Activated CD4-positive, CD25-positive, alpha-beta regulatory T cell treated with anti-CD3 and anti-CD28 coated beads, Interleukin-2, amount 50 U/mL, for 16 hours (primary cell): ENCODE measurements around the gene FAM20C.

Experiments used
- DNase-seq: peaks from one replicate; pipeline ENCODE4 v3.0.0-alpha.2; 2020; ENCODE audit warnings: low read depth, low spot score

FAM20C gene

GRCh38 chr7:270351-270983, 78.1 kb downstream of the FAM20C start:
- no peak for DNase-seq

DNA sequence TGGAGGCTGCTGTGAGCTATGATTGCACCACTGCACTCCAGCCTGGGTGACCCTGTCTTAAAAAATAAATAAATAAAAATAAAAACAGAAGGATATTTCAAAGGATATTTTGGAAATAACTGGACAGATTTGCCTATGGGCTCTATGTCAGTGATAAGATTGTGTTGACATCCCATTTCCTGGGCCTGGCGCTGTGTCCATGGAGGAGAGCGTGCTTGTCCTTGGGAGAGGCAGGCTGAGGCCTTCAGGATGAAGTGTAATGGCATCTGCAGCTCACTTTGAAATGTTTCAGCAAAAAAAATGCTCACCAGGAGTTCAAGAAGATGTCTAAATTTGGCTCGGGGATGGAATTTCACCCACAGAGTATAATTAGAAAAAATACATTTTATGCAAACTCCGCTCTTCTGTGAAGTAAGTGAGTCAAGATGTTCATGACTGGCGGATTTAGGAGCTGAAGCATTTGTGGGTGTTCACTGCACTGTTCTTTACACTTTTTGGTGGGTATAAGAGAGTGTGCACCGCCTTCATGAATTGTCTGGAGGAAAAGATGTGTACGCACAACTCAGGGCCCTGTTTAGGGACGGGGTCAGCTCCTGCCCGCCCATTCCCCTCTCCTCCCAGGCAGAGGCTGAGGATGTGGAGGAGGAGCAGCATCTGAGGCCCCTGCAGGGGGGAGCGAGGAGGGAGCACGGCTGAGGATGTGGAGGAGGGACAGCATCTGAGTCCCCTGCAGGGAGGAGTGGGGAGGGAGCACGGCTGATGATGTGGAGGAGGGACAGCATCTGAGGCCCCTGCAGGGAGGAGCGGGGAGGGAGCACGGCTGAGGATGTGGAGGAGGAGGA, 79.1 kb downstream of the FAM20C start:
- DNase-seq, result no peak

DNA sequence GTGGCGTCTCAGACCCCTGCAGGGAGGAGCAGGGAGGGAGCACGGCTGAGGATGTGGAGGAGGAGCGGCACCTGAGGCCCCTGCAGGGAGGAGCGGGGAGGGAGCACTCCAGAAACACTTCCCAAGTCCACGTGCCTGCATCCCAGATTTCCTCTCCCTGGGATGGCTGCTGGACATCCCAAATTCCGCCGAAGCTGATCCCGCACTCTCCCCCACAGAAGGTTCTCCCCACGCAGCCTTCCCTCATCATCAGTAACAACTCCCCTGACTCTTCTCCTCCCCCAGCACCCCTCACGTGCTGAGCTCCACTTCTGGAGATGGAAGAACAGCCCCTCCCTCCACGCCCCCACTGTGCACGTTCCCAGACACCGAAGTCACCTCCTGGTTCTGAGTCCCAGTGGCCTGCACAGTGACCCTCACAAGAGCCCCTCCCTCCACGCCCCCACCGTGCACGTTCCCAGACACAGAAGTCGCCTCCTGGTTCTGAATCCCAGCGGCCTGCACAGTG, 79.8 kb downstream of the FAM20C start:
- no peak for DNase-seq

DNA sequence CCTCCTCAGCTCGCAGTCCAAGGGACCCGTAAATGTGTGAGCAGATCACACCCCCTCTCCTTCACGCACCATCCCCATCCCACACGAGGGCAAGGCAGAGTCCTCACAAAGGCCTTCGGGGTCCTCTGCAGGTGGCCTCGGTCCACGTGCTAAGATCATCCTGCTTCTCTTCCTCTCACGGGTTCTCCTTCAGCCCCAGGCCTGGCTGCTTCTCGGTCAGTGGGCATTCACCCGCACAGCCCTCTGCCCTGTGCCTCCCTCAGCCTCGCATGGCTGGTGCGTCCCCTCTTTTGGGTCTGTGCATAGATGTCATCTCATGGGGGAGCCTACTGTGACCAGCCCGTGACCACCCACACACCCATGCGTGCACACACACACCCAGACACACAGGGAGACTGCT, 80.3 kb downstream of the FAM20C start:
- DNase-seq, result no peak

- no peak for DNase-seq
Observed at GRCh38 chr7:273327-273726, 81.0 kb downstream of the FAM20C start.

- DNase-seq, result no peak
Observed at GRCh38 chr7:274266-274665, 81.9 kb downstream of the FAM20C start.

DNA sequence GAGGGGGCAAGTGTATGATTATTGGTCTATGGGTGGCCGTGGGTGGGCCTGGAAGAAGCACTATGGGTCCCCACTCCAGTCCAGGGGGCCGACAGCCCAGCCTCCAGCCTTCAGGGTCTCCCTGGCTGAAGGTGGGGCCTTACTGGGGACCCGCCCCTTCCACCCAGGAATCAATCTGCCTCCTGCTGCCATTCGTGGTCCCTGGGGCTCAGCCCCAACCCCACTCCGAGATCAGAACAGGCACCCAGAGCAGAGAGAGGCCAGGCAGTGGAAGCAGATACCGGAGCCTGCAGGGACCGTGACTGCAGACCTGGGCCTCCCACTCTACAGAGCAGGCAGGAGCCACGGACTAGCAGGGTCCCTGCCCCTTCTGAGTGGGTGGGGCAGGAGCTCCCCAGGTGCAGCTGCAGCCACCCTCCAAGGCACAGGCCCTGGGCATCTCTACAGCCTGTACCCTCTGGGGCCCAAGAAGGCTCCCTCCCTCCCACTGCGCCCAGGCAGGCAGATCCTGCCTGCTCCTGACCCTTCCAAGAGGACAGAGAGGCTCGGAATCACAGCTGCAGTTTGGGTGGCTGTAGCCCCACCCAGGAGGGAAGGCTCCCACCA, 84.0 kb downstream of the FAM20C start:
- DNase-seq, result no peak

DNA sequence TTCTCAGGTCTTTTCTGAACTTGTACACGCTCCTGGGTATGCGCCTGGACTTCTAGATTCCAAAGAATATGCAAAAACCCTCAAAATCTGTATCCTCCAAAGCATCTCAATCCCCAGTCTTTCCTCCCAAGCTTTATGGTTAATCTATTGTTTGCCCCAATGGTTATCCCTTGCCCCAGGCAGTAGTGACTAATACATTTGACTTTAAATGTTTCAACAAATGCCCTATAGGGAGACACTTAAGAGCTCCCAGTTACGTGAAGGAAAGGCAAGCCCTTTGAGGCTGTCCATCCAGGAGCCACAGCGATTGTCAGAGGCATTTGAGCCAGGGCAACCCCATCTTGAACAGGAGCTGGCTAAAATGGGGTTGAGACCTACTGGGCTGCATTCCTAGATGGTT, 84.9 kb downstream of the FAM20C start:
- no peak for DNase-seq

- DNase-seq, result no peak
Observed at GRCh38 chr7:278081-278480, 85.7 kb downstream of the FAM20C start.

- DNase-seq, result no peak
Observed at GRCh38 chr7:279821-280220, 87.5 kb downstream of the FAM20C start.

DNA sequence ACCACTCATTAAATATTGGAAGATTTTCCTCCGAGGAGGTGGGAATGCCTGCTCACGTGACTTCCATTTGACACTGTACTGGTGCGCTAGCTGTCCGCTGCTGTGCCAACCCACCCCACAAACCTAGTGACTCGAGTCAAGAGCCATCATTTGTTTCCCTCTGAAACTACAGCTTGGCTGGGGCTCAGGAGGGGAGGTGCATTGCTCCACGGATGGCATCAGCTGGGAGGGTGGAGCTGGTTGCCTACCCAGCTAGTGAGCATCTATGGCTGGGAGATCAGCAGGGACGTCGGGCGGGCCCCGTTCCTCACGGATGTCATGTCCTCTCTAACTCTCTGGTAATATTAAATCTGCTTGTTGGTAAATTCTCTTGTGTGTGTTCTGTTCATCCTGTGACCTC, 88.1 kb downstream of the FAM20C start:
- no peak for DNase-seq

- no peak for DNase-seq
Observed at GRCh38 chr7:281637-282036, 89.3 kb downstream of the FAM20C start.

DNA sequence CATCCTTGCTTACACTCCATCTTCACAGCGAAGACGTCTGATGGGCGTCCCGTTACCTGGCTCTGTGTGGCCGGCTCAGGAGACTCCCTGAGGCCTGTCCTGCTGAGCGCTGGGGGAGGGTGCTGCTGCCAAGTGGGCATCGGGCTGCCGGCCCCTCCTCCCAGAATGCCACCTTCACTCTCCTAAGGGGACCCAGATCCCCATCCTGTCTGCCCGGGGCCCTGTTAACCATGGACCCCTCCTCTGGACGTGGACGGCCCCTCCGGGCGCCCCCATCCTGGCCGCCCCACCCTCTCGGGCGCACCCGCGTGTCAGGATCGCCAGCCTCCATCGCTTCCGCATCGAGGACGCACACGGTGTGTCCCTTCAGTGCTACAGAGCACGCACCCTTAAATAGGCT, 90.2 kb downstream of the FAM20C start:
- no peak for DNase-seq

DNA sequence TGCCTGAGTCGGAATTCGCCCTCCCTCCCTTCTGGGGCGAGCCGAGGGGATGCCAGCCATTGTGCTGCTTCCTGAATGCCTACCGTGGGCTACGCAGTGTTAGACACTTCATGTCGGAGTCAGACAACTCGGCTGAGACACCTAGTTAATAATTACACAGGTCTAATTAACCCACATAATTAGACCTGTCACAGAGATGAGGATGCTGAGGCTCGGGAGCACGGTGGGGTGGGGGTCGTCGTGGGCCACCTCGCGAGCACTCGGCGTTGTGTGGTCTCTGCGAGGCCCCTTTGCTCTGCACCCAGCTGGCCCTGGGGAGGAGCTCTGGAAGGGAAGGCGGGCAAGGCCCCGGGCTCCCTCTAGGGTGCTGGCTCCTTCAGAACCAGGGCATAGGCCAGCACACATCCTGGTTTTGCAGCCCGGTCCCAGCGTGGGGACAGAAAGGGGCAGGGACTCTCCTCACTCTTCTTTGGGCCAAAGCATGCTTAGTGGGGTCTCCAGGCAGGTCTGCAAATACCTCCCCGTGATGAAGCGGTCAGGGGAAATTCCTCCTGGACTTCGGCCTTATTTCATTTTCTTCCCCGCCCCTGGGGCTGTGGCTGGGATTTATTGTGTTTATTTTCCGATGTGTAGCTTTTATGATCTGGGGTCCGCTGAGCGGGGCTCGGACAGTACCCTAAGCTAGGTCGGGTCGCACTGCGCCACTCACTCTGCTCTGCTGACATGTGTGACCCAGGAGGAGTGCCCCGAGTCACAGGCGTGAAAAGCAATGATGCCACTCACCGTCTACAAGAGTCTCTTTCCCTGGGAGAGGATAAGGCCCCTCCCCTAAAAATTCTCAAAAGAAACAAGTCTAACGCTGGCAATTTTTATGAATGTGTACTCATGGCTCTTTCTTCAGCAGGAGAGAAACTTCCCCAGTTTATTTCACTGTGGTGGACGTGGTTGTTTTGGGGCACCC, 92.7 kb downstream of the FAM20C start:
- DNase-seq, result no peak

DNA sequence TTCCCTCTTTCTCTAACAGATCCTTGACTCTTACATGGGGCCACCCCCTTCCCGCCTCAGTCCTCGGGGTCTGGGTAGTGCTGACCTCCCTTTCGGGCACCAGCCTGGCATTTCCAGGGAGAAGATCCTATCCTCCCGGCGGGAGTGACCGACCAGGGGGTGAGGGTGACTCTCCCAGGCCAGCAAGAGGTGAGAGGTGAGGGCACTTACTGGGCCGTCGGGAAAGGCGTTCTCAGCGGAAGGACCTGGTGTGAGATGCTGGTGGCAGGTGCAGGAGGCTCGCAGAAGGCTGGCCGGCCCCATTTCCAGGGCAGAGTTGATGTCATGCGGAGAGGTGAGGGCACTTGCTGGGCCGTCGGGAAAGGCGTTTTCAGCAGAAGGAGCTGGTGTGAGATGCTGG, 93.4 kb downstream of the FAM20C start:
- no peak for DNase-seq

DNA sequence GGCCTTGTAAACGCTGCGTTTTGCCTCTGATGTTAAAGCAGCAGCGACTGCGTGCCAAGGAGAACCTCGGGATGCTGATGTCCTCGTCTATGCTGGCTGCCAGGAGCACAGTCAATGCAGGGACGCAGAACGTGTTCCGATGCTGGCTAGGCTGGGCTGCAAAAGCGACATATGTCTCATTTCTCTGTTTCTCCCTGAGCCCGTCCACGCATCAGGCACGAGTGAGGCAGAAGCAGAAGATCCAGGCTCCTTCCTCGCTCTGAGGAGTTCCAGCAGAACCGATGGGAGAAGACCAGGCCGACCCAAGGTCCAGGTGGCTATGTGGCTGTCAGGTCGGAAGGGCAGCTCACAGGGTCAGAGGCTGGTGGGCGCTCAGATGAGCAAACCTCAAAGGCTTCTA, 93.9 kb downstream of the FAM20C start:
- DNase-seq, result no peak

DNA sequence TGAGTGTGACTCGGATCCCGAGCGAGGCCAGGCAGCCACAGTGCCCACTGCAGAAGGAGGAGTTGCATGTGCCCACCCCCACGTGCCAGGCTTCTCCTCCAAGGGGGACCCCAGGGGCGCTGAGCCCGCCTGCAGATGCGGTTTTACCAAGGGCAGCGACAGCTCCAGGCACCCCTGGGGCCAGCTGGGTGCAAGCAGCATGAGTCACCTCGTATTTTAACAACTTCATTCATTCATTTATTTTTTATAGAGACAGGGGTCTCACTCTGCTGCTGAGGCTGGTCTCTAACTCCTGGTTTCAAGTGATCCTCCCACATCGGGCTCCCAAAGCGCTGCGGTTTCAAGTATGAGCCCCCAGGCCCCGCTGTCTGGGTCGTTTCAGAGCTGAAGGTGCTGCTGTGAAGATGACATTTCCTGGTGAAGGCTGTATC, 96.3 kb downstream of the FAM20C start:
- no peak for DNase-seq

GRCh38 chr7:289209-289755, 96.9 kb downstream of the FAM20C start:
- no peak for DNase-seq

DNA sequence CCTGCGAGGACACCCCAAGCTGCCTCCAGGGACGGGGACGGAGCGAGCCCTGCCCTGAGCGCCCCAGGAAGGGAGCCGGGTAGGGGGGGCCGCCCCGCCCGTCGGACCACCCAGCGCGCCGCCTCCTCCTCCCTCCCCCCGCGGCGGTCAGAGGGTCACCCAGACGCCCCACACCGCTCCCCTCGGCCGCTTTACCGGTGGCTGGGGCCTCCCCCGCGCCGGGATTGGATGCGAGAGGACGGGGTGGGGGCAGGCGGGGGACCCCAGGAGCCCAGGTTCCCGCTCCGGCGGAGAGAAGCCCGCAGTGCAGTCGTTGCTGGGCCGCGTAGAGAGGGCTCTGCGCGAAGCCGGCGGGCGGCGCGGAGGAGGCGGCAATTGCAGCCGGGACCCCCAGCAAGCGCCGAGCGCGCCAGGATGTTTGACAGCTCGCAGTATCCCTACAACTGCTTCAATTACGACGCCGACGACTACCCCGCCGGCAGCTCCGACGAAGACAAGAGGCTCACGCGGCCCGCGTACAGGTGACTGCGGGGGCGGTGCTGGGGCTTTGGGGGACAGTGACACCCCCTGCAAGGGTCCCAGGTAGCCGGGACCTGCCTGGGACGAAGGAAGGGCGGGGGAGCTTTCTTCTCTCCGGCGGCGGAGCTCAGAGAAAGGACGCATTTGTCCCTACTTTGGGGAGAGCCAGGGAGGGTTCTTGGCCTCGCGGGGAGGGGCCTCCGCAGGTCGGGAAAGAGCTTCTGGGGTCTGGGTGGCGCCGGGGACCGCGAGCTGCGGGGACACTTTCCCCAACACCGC, 97.6 kb downstream of the FAM20C start, which contains the start of gene FOXL3:
TSS of gene FOXL3 (plus strand) at position 415 of the 798 bp plus-strand sequence. CDS start at position 415, 0 bp downstream.
- no peak for DNase-seq
